ENCODE results near the gene TLR8.

- TF ChIP-seq, protein P1, sequence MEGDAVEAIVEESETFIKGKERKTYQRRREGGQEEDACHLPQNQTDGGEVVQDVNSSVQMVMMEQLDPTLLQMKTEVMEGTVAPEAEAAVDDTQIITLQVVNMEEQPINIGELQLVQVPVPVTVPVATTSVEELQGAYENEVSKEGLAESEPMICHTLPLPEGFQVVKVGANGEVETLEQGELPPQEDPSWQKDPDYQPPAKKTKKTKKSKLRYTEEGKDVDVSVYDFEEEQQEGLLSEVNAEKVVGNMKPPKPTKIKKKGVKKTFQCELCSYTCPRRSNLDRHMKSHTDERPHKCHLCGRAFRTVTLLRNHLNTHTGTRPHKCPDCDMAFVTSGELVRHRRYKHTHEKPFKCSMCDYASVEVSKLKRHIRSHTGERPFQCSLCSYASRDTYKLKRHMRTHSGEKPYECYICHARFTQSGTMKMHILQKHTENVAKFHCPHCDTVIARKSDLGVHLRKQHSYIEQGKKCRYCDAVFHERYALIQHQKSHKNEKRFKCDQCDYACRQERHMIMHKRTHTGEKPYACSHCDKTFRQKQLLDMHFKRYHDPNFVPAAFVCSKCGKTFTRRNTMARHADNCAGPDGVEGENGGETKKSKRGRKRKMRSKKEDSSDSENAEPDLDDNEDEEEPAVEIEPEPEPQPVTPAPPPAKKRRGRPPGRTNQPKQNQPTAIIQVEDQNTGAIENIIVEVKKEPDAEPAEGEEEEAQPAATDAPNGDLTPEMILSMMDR (IDR thresholded peaks at IDR 0.05; ENCODE audit: insufficient read depth, low read depth, low read length): no peak
- no peak for TF ChIP-seq EZH2 (IDR thresholded peaks at IDR 0.05; ENCODE audit: insufficient read depth, low read length)
Measured at GRCh38 chrX:12949205-12949926, 42.9 kb downstream of the TLR8 start.

Data from astrocyte (in vitro differentiated cells and primary cell).